ENCODE data around the gene NARS2. TPM values are rescaled to one million over a fixed set of nuclear protein-coding genes. Genes with fewer than 3 reads are reported as not detected.
A peak's percentile ranks its signal among the peaks of the same experiment; 100 is the strongest.

Gene NARS2
- total and polyA plus RNA-seq, 9 of the 15 experiments (the other 6 are each of a cell fraction or from before 2014, with no cell fraction given): 26.8 to 48.0 (median 34.2) TPM

DNA sequence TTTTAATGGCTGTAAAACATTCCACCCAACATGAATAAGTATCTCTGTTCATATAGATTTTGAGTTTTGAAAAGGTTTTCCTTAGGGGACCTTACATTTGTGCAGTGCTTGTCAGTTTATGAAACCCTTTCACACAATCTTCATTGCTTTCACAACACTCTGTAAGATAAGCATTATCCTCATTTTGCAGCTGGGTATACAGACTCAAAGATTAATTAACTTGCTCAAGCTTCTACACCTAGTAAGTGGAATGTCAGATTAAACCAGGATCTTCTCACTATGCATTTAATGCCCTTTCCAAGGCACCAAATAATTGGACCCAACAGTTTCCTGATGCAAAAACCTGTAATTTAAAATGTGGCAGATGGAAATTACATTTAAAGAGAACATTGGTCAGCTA is 145.5 kb downstream of the NARS2 start (continued):
- no peak for TF ChIP-seq HMG20A (CRISPR knock-in tag; conservative IDR thresholded peaks at IDR 0.05)
- TF ChIP-seq TBL1XR1 (IDR thresholded peaks at IDR 0.05; ENCODE audit: low read length in 2 of 2): peak in 1 of 2 experiments; percentile 56; a peak in 2 of 4 replicates
- peak; percentile 74; the same call in 1 of the 2 replicates for TF ChIP-seq STAT5A (IDR thresholded peaks at IDR 0.05; ENCODE audit: borderline replicate concordance, low read length)
- TF ChIP-seq FOSL1 (tag; conservative IDR thresholded peaks at IDR 0.05): peak; percentile 38; the same call in 1 of the 2 replicates
- no peak for TF ChIP-seq ASH1L (IDR thresholded peaks at IDR 0.05; ENCODE audit: borderline replicate concordance, low read depth, partially characterized antibody)
- TF ChIP-seq SRSF1 (IDR thresholded peaks at IDR 0.05; ENCODE audit: low read depth, low read length): no peak
- no peak for TF ChIP-seq POLR3G (IDR thresholded peaks at IDR 0.05; ENCODE audit: extremely low read depth, insufficient read length, insufficient replicate concordance)
- peak; percentile 77; the same call in 1 of the 2 replicates for TF ChIP-seq ARID3A (IDR thresholded peaks at IDR 0.05; ENCODE audit: borderline replicate concordance, low read depth, low read length)
- peak; percentile 28; the same call in 1 of the 2 replicates for TF ChIP-seq NFE2 (IDR thresholded peaks at IDR 0.05; ENCODE audit: low read depth)
- TF ChIP-seq ATF4 (CRISPR knock-in tag; IDR thresholded peaks at IDR 0.05): 0 out of 2 replicates have a peak, but pooled peaks have one; percentile 25
- peak; percentile 73 for TF ChIP-seq HMBOX1 (IDR thresholded peaks at IDR 0.05)
- TF ChIP-seq ARNT (IDR thresholded peaks at IDR 0.05): peak in 1 of 2 experiments; percentile 63; a peak in 1 of 4 replicates
- peak; percentile 95 for TF ChIP-seq ARID1B (IDR thresholded peaks at IDR 0.05)
- TF ChIP-seq SIX5 (IDR thresholded peaks at IDR 0.05; ENCODE audit: borderline replicate concordance in 1 of 2, insufficient read depth in 1 of 2, low read depth in 1 of 2, low read length in 2 of 2): no peak
- TF ChIP-seq HDAC1 (IDR thresholded peaks at IDR 0.05): peak in 1 of 2 experiments; percentile 53; a peak in 2 of 4 replicates
- peak; percentile 16; the same call in 1 of the 2 replicates for TF ChIP-seq GATA2 (CRISPR knock-in tag; IDR thresholded peaks at IDR 0.05)
- TF ChIP-seq CBFA2T3 (IDR thresholded peaks at IDR 0.05): peak; percentile 92
- TF ChIP-seq PML (IDR thresholded peaks at IDR 0.05; ENCODE audit: low read length): peak; percentile 82; the same call in 1 of the 2 replicates
- TF ChIP-seq, protein P1, sequence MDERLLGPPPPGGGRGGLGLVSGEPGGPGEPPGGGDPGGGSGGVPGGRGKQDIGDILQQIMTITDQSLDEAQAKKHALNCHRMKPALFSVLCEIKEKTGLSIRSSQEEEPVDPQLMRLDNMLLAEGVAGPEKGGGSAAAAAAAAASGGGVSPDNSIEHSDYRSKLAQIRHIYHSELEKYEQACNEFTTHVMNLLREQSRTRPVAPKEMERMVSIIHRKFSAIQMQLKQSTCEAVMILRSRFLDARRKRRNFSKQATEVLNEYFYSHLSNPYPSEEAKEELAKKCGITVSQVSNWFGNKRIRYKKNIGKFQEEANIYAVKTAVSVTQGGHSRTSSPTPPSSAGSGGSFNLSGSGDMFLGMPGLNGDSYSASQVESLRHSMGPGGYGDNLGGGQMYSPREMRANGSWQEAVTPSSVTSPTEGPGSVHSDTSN (CRISPR knock-in tag; IDR thresholded peaks at IDR 0.05; ENCODE audit: low read depth): no peak
- TF ChIP-seq, protein P1 (tag; conservative IDR thresholded peaks at IDR 0.05; ENCODE audit: low read depth): peak; percentile 78
- peak; percentile 64; the same call in 1 of the 2 replicates for TF ChIP-seq ZNF644 (tag; IDR thresholded peaks at IDR 0.05; ENCODE audit: low read depth)
- TF ChIP-seq CEBPB (tag; IDR thresholded peaks at IDR 0.05): peak; percentile 93
- TF ChIP-seq CHD2 (IDR thresholded peaks at IDR 0.05; ENCODE audit: low read depth, low read length): no peak
- no peak for TF ChIP-seq MED1 (CRISPR knock-in tag; IDR thresholded peaks at IDR 0.05; ENCODE audit: borderline replicate concordance)
- no peak for TF ChIP-seq ZNF77 (CRISPR knock-in tag; IDR thresholded peaks at IDR 0.05)

Data from K562 (cell line).